Measurements from ENCODE around the gene ABCC3.

GRCh38 chr17:50641357-50641756 is 6.7 kb downstream of the ABCC3 start:
- TF ChIP-seq CTCF (IDR thresholded peaks at IDR 0.05): no peak
- no peak for TF ChIP-seq POLR2A (IDR thresholded peaks at IDR 0.05)
